AG04449 (cell line): ENCODE results near the gene CFAP100.

ENCODE experiments used
- CTCF ChIA-PET: fragments of 350-600 bp; formaldehyde crosslinking; extraction: SDS; loops from one replicate; lab custom pipeline; 2021; ENCODE audit warnings: antibody characterized with exemption; lab: Yijun Ruan, JAX
- POLR2A ChIA-PET: fragments of 400-600, 350-600 bp; formaldehyde crosslinking; extraction: SDS; loops from one replicate; lab custom pipeline; 2020; ENCODE audit warnings: antibody characterized with exemption, inconsistent platforms; lab: Yijun Ruan, JAX
- DNase-seq: peaks from one replicate; pipeline ENCODE4 v3.0.0-alpha.2; 2010; ENCODE audit warnings: low read depth, low spot score
- H3K4me3 ChIP-seq: 2 replicates; pipeline ENCODE4 v1.5.1; 2011; ENCODE audit warnings: low read depth, mild to moderate bottlenecking, control low read depth, low read length
- TF ChIP-seq, protein P1 (sequence below): IDR thresholded peaks from one replicate; pipeline ENCODE4 v1.5.1; 2011; ENCODE audit warnings: mild to moderate bottlenecking, moderate library complexity, low read length, control low read depth, inconsistent platforms; ENCODE audit not compliant: insufficient read depth; ENCODE audit errors: missing control alignments

Gene CFAP100

DNA sequence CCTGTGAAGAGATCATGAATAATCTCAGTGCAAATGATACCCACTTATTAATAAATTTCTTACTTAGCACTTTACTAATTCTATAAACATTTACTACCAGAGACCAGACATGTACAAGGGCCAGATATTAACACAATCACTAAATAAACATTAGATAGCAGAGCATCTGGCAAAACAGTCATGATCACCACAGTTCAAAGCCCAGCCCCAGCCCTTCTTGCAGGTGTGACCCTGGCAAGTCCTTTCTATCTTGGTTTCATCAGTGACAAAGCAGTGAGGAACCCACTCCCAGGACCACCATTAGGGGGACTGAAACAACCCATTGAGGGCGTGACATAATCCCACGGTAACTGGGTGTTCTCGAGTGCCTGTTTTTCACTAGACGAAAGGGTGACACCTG lies 69.4 kb downstream of the CFAP100 start:
- POLR2A ChIA-PET: no interaction called here
- no peak overlapping the region for H3K4me3 ChIP-seq
- DNase-seq: no peak
- CTCF ChIA-PET: no interaction called here
- TF ChIP-seq, protein P1, sequence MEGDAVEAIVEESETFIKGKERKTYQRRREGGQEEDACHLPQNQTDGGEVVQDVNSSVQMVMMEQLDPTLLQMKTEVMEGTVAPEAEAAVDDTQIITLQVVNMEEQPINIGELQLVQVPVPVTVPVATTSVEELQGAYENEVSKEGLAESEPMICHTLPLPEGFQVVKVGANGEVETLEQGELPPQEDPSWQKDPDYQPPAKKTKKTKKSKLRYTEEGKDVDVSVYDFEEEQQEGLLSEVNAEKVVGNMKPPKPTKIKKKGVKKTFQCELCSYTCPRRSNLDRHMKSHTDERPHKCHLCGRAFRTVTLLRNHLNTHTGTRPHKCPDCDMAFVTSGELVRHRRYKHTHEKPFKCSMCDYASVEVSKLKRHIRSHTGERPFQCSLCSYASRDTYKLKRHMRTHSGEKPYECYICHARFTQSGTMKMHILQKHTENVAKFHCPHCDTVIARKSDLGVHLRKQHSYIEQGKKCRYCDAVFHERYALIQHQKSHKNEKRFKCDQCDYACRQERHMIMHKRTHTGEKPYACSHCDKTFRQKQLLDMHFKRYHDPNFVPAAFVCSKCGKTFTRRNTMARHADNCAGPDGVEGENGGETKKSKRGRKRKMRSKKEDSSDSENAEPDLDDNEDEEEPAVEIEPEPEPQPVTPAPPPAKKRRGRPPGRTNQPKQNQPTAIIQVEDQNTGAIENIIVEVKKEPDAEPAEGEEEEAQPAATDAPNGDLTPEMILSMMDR: no peak

DNA sequence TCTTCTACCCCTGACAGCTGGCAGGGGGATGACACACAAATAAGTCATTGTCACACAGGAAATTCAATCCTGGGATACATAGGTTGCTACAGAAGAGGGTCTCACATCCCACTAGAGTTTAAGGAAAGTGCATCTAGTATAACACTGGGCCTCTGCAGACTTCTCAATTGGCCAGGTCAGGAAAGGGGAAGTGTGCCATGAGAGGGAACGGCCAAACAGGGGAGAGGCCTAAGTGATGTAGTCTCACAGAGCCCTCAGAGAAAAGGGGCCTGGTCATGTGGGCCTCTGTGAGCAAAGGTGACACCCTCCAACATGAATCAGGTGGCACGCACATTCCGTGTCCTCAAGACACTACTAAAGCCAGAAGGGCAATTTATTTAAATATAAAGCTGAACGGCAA lies 69.8 kb downstream of the CFAP100 start:
- POLR2A ChIA-PET: no interaction called here

DNA sequence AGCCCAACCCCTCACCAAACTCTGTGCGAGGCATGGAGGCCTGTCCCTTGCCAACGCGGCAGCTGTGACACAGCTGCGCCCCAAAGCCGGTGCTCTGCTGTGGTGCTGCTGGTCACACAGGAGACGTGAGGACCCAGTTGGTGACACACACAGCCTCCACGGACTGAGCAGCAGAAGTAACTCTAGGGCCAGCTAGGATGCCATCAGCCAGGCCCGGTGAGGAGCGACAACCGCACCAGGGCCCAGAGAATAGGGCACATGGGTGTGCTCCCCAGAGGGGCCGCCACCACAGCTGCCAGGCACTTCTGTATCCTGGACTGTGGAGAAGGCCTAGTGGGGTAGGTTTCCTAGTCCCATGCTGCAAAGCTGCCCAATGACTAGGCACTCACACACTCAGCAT lies 70.3 kb downstream of the CFAP100 start:
- DNase-seq: no peak
- H3K4me3 ChIP-seq: no peak overlapping the region
- TF ChIP-seq, protein P1: no peak
- ChIA-PET POLR2A (no interaction called here), CTCF (no interaction called here)

More for the DNA sequence above, 69.8 kb downstream of the CFAP100 start:
- CTCF ChIA-PET: no interaction called here
- TF ChIP-seq, protein P1: no peak
- H3K4me3 ChIP-seq: no peak overlapping the region
- DNase-seq: no peak

DNA sequence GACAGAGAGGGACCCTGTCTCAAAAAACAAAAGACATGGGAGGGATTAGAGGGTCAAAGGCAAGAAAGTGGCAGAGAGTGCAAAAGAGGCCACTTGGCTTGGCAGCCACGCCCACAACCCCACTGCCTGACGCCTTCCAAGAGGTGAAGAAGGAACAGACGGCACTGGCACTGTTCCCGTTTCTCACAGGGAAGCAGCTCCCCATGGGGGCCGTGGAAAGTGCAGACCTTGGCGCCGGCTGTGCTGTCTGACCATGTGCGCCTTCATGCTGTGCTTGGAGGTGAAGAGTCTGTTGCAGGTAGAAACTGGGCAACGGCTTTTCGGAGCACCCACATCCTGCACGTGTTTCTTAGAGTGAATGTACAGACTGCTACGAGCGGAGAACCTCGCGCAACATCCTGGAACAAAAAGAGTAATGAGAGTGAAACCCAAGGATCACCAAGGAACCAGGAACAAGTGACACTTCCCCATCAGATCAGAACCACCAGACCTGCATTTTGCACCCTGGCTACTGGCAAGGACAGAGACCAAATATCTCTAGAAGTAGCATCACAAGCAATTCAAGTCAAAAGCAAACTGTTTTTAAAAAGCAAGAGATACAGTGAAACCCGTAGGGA lies 71.3 kb downstream of the CFAP100 start:
- DNase-seq: no peak
- no peak overlapping the region for H3K4me3 ChIP-seq
- ChIA-PET CTCF (interaction anchor here (1.0 to 1.3 kb wide), 3 partner anchors 9 to 15 kb away, joined by 3 to 5 read pairs (median 3); no protein-coding TSS in a partner anchor), POLR2A (no interaction called here)
- TF ChIP-seq, protein P1: no peak

DNA sequence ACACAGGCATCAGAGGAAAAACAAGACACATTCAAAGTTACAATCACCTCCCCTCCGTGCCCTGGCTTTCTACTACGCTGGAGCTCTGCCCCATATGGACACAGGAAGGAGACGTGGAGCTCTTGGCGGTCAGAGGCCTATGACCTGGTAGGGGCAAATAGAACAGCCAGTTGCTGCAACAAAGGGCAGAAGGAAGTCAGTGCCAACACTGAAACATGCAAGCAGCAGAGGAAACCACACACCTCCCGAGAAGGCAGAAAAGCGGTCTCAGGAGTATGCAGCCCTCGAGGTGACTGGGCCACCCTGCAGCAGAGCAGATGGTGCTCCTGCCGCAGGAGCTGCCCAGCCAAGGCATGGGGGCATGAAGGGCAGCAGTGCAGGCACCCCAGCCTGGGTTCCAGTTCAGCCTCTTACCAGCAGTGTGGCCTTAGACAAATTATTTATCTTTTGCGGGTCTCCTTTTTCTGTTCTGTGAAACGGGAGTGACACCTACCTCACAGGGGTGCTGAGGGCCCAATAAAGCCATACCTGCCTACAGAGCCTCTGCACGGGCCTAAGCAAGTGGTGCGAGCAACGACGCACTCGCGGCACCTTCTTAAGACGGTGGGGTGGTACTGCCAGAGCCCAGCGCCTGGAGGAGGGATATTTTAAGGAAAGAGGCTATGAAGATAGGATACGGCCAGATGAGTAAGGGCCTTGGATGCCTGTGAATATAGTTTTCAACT lies 72.3 kb downstream of the CFAP100 start:
- ChIA-PET POLR2A (no interaction called here), CTCF (interaction anchor here (1.0 to 1.3 kb wide), 3 partner anchors 8 to 16 kb away, joined by 3 to 5 read pairs (median 3); no protein-coding TSS in a partner anchor)
- no peak overlapping the region for H3K4me3 ChIP-seq
- TF ChIP-seq, protein P1: no peak
- DNase-seq: no peak

DNA sequence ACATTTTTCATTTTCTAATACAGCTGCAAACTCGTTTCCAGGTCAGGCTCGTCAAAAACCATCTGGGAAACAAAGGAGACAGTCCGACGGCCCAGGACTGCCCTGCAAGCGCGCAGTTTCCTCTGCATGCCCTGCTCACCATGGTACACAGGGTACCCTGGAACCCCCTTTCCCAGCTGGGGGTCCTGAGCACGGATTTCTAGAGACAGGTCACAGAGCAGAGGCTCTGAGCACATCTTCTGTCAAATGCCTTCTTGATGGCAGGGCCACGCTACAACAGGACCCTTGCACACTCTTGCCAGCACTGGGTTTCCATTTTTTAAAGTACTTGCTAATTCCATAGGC lies 72.9 kb downstream of the CFAP100 start:
- no peak for DNase-seq
- TF ChIP-seq, protein P1: no peak
- CTCF ChIA-PET: interaction anchor here (1.3 kb wide), 1 partner anchor 11 kb away, joined by 3 read pairs; no protein-coding TSS in a partner anchor
- POLR2A ChIA-PET: no interaction called here
- no peak overlapping the region for H3K4me3 ChIP-seq
